HEK293 (cell line): ENCODE data around the gene ZNF223.
A peak's percentile ranks its signal among the peaks of the same experiment; 100 is the strongest.

ENCODE experiments used
- EGR2 ChIP-seq: fragments of 450-650 bp; formaldehyde crosslinking; IDR thresholded peaks from 2 replicates; pipeline ENCODE4 v1.5.1; 2016; ENCODE audit warnings: low read depth, missing biosample characterization, missing genetic modification characterization
- GLI4 ChIP-seq: fragments of 450-650 bp; formaldehyde crosslinking; IDR thresholded peaks from 2 replicates; pipeline ENCODE4 v1.5.1; 2016; ENCODE audit warnings: missing biosample characterization, missing genetic modification characterization
- HOXC10 ChIP-seq: sonication (generic); formaldehyde crosslinking; IDR thresholded peaks from 2 replicates; pipeline ENCODE4 v1.8.1; 2023; ENCODE audit warnings: mild to moderate bottlenecking, missing genetic modification reagents
- HOXD13 ChIP-seq: sonication (generic); formaldehyde crosslinking; IDR thresholded peaks from 2 replicates; pipeline ENCODE4 v1.8.0; 2022; ENCODE audit warnings: missing genetic modification reagents, borderline replicate concordance
- KLF16 ChIP-seq: fragments of 450-650 bp; formaldehyde crosslinking; IDR thresholded peaks from 2 replicates; pipeline ENCODE4 v1.5.1; 2017; ENCODE audit warnings: missing biosample characterization, missing genetic modification characterization
- KLF8 ChIP-seq: fragments of 450-650 bp; formaldehyde crosslinking; IDR thresholded peaks from 2 replicates; pipeline ENCODE4 v1.5.1; 2016; ENCODE audit warnings: missing biosample characterization, missing genetic modification characterization
- MZF1 ChIP-seq: fragments of 450-650 bp; formaldehyde crosslinking; IDR thresholded peaks from 2 replicates; pipeline ENCODE4 v1.5.1; 2017; ENCODE audit warnings: missing biosample characterization, missing genetic modification characterization, borderline replicate concordance
- REPIN1 ChIP-seq: fragments of 450-650 bp; formaldehyde crosslinking; IDR thresholded peaks from 2 replicates; pipeline ENCODE4 v1.5.1; 2017; ENCODE audit warnings: missing biosample characterization, missing genetic modification characterization, low read depth
- SALL2 ChIP-seq: fragments of 450-650 bp; formaldehyde crosslinking; IDR thresholded peaks from 2 replicates; pipeline ENCODE4 v1.5.0; 2017; ENCODE audit warnings: missing biosample characterization, mild to moderate bottlenecking, missing genetic modification characterization, borderline replicate concordance
- SP2 ChIP-seq: fragments of 450-650 bp; formaldehyde crosslinking; IDR thresholded peaks from 2 replicates; pipeline ENCODE4 v1.5.1; 2016; ENCODE audit warnings: missing biosample characterization, missing genetic modification characterization
- YY2 ChIP-seq: fragments of 450-650 bp; formaldehyde crosslinking; IDR thresholded peaks from 2 replicates; pipeline ENCODE4 v1.5.1; 2016; ENCODE audit warnings: missing biosample characterization, missing genetic modification characterization
- ZBTB17 ChIP-seq: fragments of 450-650 bp; formaldehyde crosslinking; IDR thresholded peaks from 2 replicates; pipeline ENCODE4 v1.5.1; 2016; ENCODE audit warnings: missing biosample characterization, missing genetic modification characterization
- ZNF221 ChIP-seq: fragments of 450-650 bp; formaldehyde crosslinking; IDR thresholded peaks from 2 replicates; pipeline ENCODE4 v1.5.1; 2017; ENCODE audit warnings: missing biosample characterization, missing genetic modification characterization, borderline replicate concordance
- ZNF248 ChIP-seq: fragments of 450-650 bp; formaldehyde crosslinking; IDR thresholded peaks from 2 replicates; pipeline ENCODE4 v1.5.1; 2017; ENCODE audit warnings: missing biosample characterization, missing genetic modification characterization
- ZNF302 ChIP-seq: fragments of 450-650 bp; formaldehyde crosslinking; IDR thresholded peaks from 2 replicates; pipeline ENCODE4 v1.5.1; 2016; ENCODE audit warnings: missing biosample characterization, missing genetic modification characterization, low read depth
- ZNF341 ChIP-seq: fragments of 450-650 bp; formaldehyde crosslinking; IDR thresholded peaks from 2 replicates; pipeline ENCODE4; 2016; ENCODE audit warnings: low read depth, missing biosample characterization, missing genetic modification characterization
- ZNF416 ChIP-seq: fragments of 450-650 bp; formaldehyde crosslinking; IDR thresholded peaks from 2 replicates; pipeline ENCODE4 v1.5.1; 2016; ENCODE audit warnings: missing biosample characterization, missing genetic modification characterization
- ZNF555 ChIP-seq: fragments of 450-650 bp; formaldehyde crosslinking; conservative IDR thresholded peaks from 2 replicates; pipeline ENCODE4 v1.5.1; 2017; ENCODE audit warnings: missing biosample characterization, mild to moderate bottlenecking, missing genetic modification characterization, inconsistent platforms
- ZNF558 ChIP-seq: fragments of 450-650 bp; formaldehyde crosslinking; IDR thresholded peaks from 2 replicates; pipeline ENCODE4 v1.5.1; 2016; ENCODE audit warnings: missing biosample characterization, missing genetic modification characterization
- ZNF561 ChIP-seq: fragments of 450-650 bp; IDR thresholded peaks from 2 replicates; pipeline ENCODE4 v1.5.1; 2018; ENCODE audit warnings: missing biosample characterization, missing genetic modification characterization, borderline replicate concordance
- ZNF596 ChIP-seq: fragments of 450-650 bp; IDR thresholded peaks from 2 replicates; pipeline ENCODE4 v1.5.0; 2018; ENCODE audit warnings: missing biosample characterization, mild to moderate bottlenecking, missing genetic modification characterization, moderate library complexity
- TF ChIP-seq, protein P1 (sequence below): fragments of 450-650 bp; formaldehyde crosslinking; IDR thresholded peaks from 2 replicates; pipeline ENCODE4 v1.5.1; 2016; ENCODE audit warnings: missing biosample characterization, missing genetic modification characterization, borderline replicate concordance
- TF ChIP-seq, protein P2 (sequence below): fragments of 450-650 bp; formaldehyde crosslinking; IDR thresholded peaks from 2 replicates; pipeline ENCODE4 v1.5.1; 2017; ENCODE audit warnings: missing biosample characterization, missing genetic modification characterization
- TF ChIP-seq, protein P3 (sequence below): fragments of 450-650 bp; formaldehyde crosslinking; IDR thresholded peaks from 2 replicates; pipeline ENCODE4 v1.5.1; 2016; ENCODE audit warnings: missing biosample characterization, missing genetic modification characterization
- TF ChIP-seq, protein P4 (sequence below): fragments of 450-650 bp; formaldehyde crosslinking; IDR thresholded peaks from 2 replicates; pipeline ENCODE4 v1.5.1; 2016; ENCODE audit warnings: missing biosample characterization, missing genetic modification characterization
- TF ChIP-seq, protein P5 (sequence below): fragments of 450-650 bp; formaldehyde crosslinking; IDR thresholded peaks from 2 replicates; pipeline ENCODE4 v1.5.1; 2016; ENCODE audit warnings: missing biosample characterization, missing genetic modification characterization

Gene ZNF223

DNA sequence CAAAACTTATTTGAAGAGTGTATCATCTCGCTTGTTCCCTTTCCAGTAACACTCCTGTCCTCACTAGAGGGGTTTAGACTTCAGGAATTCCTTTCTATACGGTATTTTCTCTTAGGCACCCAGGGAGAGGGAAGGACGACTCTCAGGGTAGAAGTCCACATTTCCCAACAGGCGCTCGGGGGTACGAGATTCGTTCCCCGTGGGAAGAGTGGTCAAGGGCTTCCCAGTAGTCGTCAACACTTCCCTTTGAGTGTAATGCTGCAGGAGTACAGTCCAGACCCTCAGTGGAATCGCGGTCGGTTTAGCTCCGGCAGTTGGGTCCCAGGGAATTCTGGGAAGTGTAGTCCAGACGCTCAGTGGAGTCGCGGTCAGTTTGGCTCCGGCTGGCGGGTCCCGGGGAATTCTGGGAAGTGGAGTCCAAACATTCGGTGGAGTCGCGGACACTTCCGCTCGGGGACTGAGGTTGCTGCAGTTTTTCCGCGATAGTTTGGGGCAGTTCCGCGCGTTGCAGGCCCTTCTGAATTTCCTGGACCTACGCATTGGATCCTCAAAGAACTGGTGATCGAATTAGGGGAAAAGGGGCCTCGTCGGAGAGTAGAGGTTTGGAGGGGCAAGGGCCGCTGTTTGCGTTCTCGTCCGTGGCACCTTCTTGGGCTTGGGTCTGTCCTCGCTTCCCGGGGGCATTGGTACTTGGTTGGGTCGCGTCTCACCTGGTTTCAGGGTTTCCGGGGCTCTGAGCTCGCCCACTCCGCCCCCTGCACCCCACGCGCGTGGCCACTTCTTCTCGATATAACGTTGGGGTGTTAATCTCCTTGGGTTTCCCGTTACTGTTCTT, 42.3 kb downstream of the ZNF223 start, which contains the start of gene ZNF224 (continued):
- TF ChIP-seq, protein P1, sequence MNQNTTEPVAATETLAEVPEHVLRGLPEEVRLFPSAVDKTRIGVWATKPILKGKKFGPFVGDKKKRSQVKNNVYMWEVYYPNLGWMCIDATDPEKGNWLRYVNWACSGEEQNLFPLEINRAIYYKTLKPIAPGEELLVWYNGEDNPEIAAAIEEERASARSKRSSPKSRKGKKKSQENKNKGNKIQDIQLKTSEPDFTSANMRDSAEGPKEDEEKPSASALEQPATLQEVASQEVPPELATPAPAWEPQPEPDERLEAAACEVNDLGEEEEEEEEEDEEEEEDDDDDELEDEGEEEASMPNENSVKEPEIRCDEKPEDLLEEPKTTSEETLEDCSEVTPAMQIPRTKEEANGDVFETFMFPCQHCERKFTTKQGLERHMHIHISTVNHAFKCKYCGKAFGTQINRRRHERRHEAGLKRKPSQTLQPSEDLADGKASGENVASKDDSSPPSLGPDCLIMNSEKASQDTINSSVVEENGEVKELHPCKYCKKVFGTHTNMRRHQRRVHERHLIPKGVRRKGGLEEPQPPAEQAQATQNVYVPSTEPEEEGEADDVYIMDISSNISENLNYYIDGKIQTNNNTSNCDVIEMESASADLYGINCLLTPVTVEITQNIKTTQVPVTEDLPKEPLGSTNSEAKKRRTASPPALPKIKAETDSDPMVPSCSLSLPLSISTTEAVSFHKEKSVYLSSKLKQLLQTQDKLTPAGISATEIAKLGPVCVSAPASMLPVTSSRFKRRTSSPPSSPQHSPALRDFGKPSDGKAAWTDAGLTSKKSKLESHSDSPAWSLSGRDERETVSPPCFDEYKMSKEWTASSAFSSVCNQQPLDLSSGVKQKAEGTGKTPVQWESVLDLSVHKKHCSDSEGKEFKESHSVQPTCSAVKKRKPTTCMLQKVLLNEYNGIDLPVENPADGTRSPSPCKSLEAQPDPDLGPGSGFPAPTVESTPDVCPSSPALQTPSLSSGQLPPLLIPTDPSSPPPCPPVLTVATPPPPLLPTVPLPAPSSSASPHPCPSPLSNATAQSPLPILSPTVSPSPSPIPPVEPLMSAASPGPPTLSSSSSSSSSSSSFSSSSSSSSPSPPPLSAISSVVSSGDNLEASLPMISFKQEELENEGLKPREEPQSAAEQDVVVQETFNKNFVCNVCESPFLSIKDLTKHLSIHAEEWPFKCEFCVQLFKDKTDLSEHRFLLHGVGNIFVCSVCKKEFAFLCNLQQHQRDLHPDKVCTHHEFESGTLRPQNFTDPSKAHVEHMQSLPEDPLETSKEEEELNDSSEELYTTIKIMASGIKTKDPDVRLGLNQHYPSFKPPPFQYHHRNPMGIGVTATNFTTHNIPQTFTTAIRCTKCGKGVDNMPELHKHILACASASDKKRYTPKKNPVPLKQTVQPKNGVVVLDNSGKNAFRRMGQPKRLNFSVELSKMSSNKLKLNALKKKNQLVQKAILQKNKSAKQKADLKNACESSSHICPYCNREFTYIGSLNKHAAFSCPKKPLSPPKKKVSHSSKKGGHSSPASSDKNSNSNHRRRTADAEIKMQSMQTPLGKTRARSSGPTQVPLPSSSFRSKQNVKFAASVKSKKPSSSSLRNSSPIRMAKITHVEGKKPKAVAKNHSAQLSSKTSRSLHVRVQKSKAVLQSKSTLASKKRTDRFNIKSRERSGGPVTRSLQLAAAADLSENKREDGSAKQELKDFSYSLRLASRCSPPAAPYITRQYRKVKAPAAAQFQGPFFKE (tag by site-specific recombination), result no peak
- TF ChIP-seq SP2 (tag by site-specific recombination), result peak; percentile 53
- peak; percentile 100 for TF ChIP-seq ZBTB17 (tag by site-specific recombination)
- TF ChIP-seq ZNF416 (tag by site-specific recombination), result no peak
- peak; percentile 77 for TF ChIP-seq ZNF341 (tag by site-specific recombination)
- peak; percentile 88 for TF ChIP-seq REPIN1 (tag by site-specific recombination)
- peak; percentile 10; the same call in 1 of the 2 replicates for TF ChIP-seq MZF1 (tag by site-specific recombination)
- TF ChIP-seq ZNF558 (tag by site-specific recombination), result peak; percentile 64; the same call in 1 of the 2 replicates
- peak; percentile 49; the same call in 1 of the 2 replicates for TF ChIP-seq KLF16
- TF ChIP-seq ZNF248 (tag by site-specific recombination), result no peak
- no peak for TF ChIP-seq ZNF221 (tag by site-specific recombination)
- peak; percentile 56; the same call in 1 of the 2 replicates for TF ChIP-seq KLF8 (tag by site-specific recombination)
- TF ChIP-seq, protein P2, sequence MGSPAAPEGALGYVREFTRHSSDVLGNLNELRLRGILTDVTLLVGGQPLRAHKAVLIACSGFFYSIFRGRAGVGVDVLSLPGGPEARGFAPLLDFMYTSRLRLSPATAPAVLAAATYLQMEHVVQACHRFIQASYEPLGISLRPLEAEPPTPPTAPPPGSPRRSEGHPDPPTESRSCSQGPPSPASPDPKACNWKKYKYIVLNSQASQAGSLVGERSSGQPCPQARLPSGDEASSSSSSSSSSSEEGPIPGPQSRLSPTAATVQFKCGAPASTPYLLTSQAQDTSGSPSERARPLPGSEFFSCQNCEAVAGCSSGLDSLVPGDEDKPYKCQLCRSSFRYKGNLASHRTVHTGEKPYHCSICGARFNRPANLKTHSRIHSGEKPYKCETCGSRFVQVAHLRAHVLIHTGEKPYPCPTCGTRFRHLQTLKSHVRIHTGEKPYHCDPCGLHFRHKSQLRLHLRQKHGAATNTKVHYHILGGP (tag by site-specific recombination), result no peak
- TF ChIP-seq, protein P3, sequence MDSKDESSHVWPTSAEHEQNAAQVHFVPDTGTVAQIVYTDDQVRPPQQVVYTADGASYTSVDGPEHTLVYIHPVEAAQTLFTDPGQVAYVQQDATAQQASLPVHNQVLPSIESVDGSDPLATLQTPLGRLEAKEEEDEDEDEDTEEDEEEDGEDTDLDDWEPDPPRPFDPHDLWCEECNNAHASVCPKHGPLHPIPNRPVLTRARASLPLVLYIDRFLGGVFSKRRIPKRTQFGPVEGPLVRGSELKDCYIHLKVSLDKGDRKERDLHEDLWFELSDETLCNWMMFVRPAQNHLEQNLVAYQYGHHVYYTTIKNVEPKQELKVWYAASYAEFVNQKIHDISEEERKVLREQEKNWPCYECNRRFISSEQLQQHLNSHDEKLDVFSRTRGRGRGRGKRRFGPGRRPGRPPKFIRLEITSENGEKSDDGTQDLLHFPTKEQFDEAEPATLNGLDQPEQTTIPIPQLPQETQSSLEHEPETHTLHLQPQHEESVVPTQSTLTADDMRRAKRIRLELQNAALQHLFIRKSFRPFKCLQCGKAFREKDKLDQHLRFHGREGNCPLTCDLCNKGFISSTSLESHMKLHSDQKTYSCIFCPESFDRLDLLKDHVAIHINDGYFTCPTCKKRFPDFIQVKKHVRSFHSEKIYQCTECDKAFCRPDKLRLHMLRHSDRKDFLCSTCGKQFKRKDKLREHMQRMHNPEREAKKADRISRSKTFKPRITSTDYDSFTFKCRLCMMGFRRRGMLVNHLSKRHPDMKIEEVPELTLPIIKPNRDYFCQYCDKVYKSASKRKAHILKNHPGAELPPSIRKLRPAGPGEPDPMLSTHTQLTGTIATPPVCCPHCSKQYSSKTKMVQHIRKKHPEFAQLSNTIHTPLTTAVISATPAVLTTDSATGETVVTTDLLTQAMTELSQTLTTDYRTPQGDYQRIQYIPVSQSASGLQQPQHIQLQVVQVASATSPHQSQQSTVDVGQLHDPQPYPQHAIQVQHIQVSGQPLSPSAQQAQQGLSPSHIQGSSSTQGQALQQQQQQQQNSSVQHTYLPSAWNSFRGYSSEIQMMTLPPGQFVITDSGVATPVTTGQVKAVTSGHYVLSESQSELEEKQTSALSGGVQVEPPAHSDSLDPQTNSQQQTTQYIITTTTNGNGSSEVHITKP (tag by site-specific recombination), result peak; percentile 97
- TF ChIP-seq HOXC10 (CRISPR knock-in tag), result no peak
- peak; percentile 85 for TF ChIP-seq EGR2 (tag by site-specific recombination)
- TF ChIP-seq, protein P4, sequence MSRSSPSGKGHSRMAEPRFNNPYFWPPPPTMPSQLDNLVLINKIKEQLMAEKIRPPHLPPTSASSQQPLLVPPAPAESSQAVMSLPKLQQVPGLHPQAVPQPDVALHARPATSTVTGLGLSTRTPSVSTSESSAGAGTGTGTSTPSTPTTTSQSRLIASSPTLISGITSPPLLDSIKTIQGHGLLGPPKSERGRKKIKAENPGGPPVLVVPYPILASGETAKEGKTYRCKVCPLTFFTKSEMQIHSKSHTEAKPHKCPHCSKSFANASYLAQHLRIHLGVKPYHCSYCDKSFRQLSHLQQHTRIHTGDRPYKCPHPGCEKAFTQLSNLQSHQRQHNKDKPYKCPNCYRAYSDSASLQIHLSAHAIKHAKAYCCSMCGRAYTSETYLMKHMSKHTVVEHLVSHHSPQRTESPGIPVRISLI (tag by site-specific recombination), result no peak; the same call in 1 of the 2 replicates
- TF ChIP-seq ZNF561 (tag by site-specific recombination), result peak; percentile 64
- no peak for TF ChIP-seq ZNF555 (tag by site-specific recombination)
- no peak for TF ChIP-seq ZNF596 (tag by site-specific recombination)
- TF ChIP-seq, protein P5, sequence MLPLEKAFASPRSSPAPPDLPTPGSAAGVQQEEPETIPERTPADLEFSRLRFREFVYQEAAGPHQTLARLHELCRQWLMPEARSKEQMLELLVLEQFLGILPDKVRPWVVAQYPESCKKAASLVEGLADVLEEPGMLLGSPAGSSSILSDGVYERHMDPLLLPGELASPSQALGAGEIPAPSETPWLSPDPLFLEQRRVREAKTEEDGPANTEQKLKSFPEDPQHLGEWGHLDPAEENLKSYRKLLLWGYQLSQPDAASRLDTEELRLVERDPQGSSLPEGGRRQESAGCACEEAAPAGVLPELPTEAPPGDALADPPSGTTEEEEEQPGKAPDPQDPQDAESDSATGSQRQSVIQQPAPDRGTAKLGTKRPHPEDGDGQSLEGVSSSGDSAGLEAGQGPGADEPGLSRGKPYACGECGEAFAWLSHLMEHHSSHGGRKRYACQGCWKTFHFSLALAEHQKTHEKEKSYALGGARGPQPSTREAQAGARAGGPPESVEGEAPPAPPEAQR (tag by site-specific recombination), result no peak
- no peak for TF ChIP-seq GLI4
- no peak for TF ChIP-seq HOXD13 (CRISPR knock-in tag)
- TF ChIP-seq YY2 (tag by site-specific recombination), result peak; percentile 18; the same call in 1 of the 2 replicates
- no peak for TF ChIP-seq ZNF302 (tag by site-specific recombination)
- TF ChIP-seq SALL2, result no peak
